Dermis blood vessel endothelial cell (primary cell): ENCODE results near the gene ZNF581. TPM values are rescaled to one million over a fixed set of nuclear protein-coding genes. Genes with fewer than 3 reads are reported as not detected.
A peak's percentile ranks its signal among the peaks of the same experiment; 100 is the strongest.

ENCODE experiments used
- DNase-seq: peaks from one replicate; pipeline ENCODE4 v3.0.0; 2010
- total RNA-seq: library from RNA; depleted of rRNA; stranded (reverse); fragments of >200 nt; gene quantifications from 2 replicates; pipeline ENCODE4 v1.2.3, GENCODE V29; 2014

Gene ZNF581
- total RNA-seq, 1 donor from 2014 or later: 20.8 TPM

- DNase-seq: no peak
These were observed 6.0 kb downstream of the ZNF581 start for GRCh38 chr19:55649268-55650125.

DNA sequence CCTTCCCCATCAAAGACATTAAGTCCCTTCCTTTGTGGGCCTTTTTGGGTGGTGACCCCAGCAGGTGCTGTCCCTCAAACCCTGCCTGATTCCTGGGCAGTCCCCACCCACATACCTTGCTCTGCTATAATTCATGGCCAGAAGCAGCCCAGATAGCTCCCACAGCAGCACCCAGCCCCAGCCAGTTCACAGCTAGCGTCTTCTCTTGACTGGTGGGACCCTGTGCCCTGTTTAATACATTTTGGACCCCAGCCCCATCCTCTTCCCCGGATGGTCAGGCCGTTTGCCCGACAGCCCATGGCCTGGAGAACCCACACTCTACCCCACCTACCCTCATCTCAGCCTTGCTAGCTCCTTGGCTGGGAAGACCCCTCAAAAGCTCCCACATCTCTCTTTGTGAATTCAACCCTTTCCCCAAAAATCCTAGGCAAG is 6.7 kb downstream of the ZNF581 start:
- DNase-seq: no peak

DNA sequence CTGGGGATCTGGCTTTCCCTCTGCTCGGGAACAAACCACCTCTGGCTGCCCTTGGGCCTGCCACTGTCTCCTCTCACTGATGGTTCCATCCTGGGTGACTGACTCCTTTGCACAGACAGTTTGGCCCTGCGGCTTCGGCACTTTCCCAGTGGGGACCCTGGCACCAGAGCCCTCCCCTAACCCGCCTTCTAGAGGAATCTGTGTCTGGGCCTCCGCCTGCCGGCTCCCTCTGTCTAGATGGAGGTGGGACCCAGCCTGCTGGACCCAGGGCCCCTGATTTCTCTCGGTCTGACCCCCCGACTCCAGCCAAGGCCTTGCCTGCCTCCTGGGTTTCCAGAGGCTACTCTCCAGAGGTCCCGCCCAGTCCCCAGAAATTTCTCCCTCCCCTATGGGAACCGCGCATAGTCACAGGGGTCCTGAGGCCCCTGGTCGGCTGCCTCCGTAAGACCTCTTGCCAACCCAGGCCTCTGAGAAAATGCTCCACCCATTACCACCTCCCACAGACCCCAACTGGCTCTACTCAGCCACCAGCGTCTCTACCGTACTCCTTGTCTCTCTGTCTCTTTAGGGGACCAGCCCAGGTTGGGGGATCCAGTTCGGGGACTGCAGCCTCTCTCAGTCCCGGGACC is 7.3 kb downstream of the ZNF581 start:
- DNase-seq: no peak

GRCh38 chr19:55651236-55651635 is 7.8 kb downstream of the ZNF581 start:
- DNase-seq: no peak

GRCh38 chr19:55652311-55653128 is 9.1 kb downstream of the ZNF581 start:
- no peak for DNase-seq

GRCh38 chr19:55653651-55654322 is 10.3 kb downstream of the ZNF581 start:
- peak; percentile 98 for DNase-seq

- peak; percentile 100 for DNase-seq
These were observed 10.9 kb downstream of the ZNF581 start for GRCh38 chr19:55654323-55654867.

- DNase-seq: peak; percentile 95
These were observed 11.6 kb downstream of the ZNF581 start, which contains the start of gene U2AF2 for GRCh38 chr19:55654868-55655647. TSS of gene U2AF2 (plus strand) at chr19:55655035. CDS start at chr19:55655105, 70 bp downstream.

DNA sequence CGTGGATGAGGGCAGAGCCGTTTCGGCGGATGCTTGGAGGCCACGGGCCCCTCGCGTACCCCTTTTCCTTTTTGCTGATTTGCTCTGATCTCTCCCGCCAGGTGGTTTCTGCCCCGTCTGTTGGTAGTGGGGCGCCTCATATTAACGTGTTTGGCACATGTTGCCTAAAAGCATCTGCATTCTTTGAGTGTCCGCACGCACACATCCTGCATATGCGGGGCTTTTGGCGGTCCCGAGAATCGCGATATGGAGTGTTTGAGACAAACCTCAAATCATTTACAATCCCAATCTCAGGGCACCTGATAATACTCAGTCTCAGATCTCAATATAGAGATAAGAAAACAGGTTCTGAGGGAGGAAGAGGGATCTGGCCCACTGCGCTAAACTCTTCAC is 12.2 kb downstream of the ZNF581 start:
- no peak for DNase-seq

- no peak for DNase-seq
These were observed 13.1 kb downstream of the ZNF581 start for GRCh38 chr19:55656552-55656951.

DNA sequence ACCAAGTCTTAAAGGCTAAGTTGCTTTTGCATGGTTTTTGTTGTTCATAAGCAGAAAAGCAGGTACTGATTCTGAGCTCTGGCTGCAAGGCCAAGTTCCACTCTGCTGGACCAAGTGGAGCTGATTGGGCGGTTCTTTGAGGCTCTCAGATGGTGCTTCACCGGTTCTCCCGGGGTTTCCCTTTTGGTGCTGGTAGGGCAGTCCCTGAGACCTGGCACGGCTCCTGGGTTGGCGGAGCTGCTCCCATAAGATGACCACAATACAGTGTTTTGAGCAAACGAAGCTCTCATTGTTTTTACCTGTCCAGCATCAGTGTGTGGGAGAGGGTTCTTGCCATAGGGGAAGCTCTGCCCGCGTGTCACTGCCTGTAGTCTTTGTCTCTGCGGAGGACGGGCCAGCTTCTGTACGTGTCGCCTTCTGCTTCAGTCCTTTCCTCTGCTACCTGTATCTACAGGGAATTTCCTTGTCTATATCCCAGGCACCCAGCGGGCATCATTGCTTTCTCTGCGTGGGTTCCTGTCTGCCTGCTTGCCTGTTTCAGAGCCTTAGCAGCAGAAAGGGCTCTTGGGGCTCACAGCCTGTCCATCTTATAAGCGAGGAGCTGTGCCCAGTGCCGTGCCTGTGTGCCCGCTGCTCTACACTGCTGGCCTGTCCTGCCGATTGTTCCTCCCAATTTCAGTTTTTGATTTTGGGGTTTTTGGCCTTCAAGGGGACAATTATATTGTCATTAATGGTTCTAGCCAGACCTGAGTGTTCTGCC is 13.7 kb downstream of the ZNF581 start:
- peak; percentile 37 for DNase-seq

GRCh38 chr19:55658846-55659459 is 15.5 kb downstream of the ZNF581 start:
- DNase-seq: no peak

DNA sequence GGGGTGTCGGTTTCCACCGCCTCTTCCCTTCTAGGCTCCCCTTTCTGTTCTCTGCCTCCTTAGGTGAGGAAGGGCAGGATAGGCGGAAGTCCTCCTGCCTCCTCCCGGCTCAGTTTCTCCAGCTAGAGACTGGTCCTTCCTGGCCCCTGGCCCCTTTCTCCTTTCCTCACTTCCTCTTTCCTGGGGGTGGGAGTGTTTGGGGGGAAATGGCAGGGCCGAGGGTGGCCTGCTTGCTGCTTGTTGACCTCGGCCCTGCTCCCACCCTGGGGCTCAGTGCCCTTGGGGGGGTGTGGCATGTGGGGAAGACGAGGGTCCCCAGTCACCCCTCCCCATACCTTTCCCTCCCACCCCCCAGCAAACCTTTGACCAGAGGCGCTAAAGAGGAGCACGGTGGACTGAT is 16.4 kb downstream of the ZNF581 start:
- DNase-seq: no peak

GRCh38 chr19:55660404-55660803 is 17.0 kb downstream of the ZNF581 start:
- no peak for DNase-seq

DNA sequence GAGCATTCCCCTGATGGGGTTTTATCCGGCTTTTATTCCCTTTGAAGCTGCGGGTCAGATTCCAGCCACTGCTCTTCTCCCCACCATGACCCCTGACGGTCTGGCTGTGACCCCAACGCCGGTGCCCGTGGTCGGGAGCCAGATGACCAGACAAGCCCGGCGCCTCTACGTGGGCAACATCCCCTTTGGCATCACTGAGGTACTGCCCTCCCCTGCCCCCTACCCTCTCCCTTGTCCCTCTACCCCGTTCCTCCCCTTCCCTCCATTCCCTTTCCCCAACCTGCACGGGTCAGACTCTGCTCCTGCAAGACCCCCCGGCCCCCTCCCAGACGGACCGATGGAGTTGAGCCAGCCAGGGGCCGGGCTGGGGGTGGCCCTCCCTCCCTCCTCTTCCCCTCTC is 17.5 kb downstream of the ZNF581 start:
- no peak for DNase-seq

- no peak for DNase-seq
These were observed 18.4 kb downstream of the ZNF581 start for GRCh38 chr19:55661826-55662225.

GRCh38 chr19:55663846-55664536 is 20.5 kb downstream of the ZNF581 start:
- no peak for DNase-seq

DNA sequence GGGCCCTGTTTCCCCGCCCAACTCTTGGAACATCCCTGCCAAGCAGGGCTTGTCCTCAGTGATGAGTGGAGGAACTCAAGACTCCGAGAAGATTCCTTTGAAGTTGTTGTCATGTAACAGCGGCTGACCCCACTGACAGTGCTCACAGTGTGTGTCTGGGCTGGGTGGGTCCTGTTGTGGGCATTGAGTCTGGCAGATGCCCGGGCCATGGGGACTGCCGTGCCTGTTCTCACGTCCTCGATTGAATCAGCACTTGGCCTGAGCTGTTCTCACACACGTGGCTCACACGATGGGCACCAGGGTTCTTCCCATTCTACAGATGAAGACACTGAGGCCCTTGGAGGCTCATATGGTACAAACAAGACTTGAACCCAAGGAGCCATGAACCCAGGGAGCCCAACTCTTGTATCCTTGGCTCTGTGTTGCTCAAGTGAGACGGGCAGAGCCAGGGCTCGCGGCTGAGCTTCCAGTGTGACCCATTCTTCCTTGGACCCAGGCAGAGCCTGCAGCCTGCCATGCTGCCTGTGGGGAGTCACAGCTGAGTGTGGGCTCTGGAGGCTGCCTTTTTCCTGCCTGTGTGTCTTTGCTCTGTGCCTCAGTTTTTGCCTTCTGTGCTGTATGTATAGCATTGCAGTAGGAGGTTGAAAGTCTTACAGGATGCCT is 23.0 kb downstream of the ZNF581 start:
- no peak for DNase-seq

GRCh38 chr19:55667006-55667381 is 23.5 kb downstream of the ZNF581 start:
- DNase-seq: no peak
